HT-29 (cell line): ENCODE results near the gene CRX. TPM values are rescaled to one million over a fixed set of nuclear protein-coding genes. Genes with fewer than 3 reads are reported as not detected.
"Not testable (repeated sequence)": the region's sequence is repeated elsewhere in the genome, so short reads cannot be mapped to it uniquely, and the experiment has no call there.

Source experiments
- DNase-seq: peaks from one replicate; pipeline ENCODE4 v3.0.0-alpha.2; 2015; ENCODE audit warnings: low spot score
- total RNA-seq: library from RNA; depleted of rRNA; stranded (reverse); fragments of >200 nt; shearing (Covaris generic); gene quantifications from 2 replicates; pipeline ENCODE4 v1.2.3, GENCODE V29; 2014

The CRX gene
- total RNA-seq, 1 experiment from 2014 or later: not detected

DNA sequence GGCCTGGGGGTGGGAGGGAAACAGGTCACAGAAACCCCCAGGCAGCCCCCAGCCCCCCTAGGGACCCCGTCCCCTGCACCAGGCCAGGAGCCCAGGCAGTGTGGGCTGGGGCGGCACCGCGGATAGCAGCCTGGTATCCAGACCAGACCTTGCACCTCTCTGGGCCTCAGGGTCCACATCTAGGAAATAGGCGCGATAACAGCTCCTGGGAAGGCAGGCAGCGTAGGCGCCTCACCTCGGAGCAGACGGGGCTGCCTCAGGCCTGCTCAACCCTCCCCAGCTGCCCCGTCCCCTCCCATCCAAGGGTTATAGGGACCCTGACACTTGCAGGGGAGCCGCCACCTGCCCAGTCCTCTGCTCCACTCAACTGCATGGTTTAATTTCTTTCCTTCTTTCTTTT lies 18.1 kb upstream of the CRX start:
- not testable (repeated sequence) for DNase-seq

DNA sequence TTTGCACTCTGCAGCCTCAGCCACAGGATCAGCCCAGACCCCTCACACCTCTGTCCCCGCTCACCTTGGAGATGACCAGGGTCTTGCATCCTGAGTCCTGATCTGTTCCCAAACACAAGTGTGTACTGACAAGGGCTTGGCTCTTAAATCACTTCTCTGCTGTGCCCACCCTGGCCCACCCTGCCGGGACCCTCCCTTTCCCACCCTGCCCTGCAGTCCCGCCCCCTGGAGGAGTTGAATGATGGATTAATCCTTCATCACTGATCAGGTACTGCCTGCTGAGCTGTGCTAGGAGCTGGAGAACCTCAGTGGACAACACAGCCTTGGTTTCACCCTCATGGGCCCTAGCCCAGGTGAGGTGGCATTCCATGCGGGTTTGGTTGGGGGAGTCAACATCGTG lies 17.3 kb upstream of the CRX start, which contains the start of gene TPRX1:
TSS of gene TPRX1 (minus strand) at position 101 of the 400 bp plus-strand sequence. CDS start at position 89, 12 bp downstream.
- DNase-seq: not testable (repeated sequence)

- no peak for DNase-seq
These were observed 16.4 kb upstream of the CRX start for GRCh38 chr19:47805313-47805712.

- no peak for DNase-seq
These were observed 15.3 kb upstream of the CRX start for GRCh38 chr19:47806435-47806834.

GRCh38 chr19:47813304-47813994 lies 8.3 kb upstream of the CRX start:
- peak; percentile 90 for DNase-seq

DNA sequence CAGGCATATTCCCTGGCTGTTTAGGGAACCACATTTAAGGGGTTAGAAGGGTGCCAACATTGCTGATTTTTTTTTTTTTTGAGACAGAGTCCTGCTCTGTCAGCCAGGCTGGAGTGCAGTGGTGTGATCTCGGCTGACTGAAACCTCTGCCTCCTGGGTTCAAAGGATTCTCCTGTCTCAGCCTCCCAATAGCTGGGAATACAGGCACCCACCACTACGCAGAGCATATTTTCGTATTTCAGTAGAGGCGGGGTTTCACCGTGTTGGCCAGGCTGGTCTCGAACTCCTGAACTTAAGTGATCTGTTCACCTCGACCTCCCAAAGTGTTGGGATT lies 7.8 kb upstream of the CRX start:
- no peak for DNase-seq

GRCh38 chr19:47816270-47816669 lies 5.5 kb upstream of the CRX start:
- not testable (repeated sequence) for DNase-seq

GRCh38 chr19:47818221-47818620 lies 3.5 kb upstream of the CRX start:
- not testable (repeated sequence) for DNase-seq

- DNase-seq: no peak
These were observed 1.9 kb upstream of the CRX start for GRCh38 chr19:47819858-47820257.

DNA sequence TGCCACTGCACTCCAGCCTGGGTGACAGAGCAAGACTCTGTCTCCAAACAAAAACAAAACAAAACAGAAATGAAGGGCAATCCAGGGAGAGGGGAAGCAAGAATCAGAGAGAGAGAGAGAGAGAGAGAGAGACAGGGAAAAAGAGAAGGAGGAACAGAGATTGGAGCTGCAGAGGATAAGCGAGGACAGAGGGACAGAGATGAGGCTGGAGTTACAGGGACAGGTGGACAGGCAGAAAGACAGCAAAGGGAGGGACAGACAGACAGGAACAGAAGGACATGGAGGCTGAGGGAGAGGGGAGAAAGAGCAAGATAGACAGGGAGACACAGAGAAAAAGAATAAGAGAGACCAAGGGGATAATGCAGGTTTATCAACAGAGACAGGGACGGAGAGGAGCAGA lies 1.3 kb upstream of the CRX start:
- no peak for DNase-seq

DNA sequence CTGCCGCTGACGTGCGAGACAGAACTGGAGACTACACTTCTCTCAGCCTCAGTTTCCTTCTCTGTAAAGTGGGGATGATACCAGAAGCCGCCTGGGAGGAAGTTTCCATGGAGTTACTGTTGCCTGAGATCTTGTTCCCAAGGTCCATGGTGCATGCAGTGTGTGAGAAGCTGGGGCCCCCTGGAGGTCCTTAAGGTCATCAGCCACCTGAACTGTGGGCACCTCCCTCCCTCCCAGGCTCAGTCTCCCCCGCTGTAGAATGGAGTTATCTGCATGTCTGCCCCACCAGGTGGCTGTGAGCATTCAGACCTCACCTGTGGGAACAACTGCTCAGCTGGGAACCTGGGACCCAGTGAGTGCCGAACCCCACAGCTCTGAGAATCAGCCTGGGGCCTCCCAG lies 2.7 kb downstream of the CRX start:
- DNase-seq: no peak

- DNase-seq: no peak
These were observed 5.1 kb downstream of the CRX start for GRCh38 chr19:47826800-47827199.

DNA sequence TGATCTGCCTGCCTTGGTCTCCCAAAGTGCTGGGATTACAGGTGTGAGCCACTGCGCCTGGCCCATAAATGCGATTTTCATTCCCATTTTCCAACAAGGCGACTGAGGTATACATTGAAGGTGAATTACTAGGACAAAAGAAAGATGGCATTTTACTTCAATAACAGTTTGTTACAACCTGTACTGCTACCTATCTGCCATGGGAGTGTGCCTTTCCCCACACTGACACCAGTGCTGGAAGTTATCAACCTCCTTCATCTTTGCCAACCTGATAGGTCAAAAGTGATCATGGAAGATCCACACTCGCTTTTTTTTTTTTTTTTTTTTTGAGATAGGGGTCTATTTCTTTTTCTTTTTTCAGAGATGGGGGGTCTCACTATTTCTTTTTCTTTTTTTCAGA lies 11.0 kb downstream of the CRX start:
- DNase-seq: no peak

GRCh38 chr19:47836038-47836437 lies 14.3 kb downstream of the CRX start:
- DNase-seq: no peak

DNA sequence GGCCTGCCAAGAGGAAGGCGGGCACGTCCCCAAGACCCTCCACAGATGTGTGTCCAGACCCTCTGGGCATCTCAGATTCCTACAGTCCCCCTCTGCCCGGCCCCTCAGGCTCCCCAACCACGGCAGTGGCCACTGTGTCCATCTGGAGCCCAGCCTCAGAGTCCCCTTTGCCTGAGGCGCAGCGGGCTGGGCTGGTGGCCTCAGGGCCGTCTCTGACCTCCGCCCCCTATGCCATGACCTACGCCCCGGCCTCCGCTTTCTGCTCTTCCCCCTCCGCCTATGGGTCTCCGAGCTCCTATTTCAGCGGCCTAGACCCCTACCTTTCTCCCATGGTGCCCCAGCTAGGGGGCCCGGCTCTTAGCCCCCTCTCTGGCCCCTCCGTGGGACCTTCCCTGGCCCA lies 17.7 kb downstream of the CRX start:
- DNase-seq: no peak

DNA sequence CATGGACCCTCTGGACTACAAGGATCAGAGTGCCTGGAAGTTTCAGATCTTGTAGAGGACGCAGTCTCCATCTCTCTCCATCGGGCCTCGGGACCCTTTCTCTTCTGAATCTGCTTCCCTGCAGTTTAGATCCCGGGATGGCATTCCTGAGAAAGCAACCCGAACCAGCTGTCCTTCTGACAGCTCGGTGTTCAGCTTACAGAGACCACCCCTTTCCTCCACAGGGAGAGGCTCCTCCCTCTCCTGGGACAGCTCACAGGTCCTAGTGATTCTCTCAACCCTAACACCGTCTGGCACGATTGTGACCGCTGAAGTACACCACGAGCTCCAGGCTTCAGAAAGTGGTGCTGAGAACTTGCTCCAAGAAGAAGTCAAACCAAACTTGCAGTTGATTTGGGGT lies 18.2 kb downstream of the CRX start:
- no peak for DNase-seq

GRCh38 chr19:47842941-47843340 lies 21.2 kb downstream of the CRX start:
- no peak for DNase-seq

DNA sequence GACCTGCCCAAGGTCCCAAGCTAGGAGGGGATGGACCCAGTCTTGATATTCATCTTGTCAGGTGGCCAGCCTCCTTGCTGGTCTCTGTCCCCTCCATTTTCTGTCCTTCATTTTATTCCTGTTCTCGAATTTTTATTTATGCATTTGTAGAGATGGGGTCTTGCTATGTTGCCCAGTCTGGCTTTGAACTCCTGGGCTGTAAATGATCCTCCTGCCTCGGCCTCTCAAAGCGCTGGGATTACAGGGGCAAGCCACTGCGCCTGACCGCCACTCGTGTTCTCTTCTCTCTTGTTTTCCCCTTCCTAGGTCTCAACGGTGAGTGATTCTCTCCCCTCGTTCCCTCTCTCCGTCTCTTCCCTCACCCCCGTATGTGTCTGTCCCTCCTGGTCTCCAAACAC lies 26.7 kb downstream of the CRX start:
- no peak for DNase-seq

DNA sequence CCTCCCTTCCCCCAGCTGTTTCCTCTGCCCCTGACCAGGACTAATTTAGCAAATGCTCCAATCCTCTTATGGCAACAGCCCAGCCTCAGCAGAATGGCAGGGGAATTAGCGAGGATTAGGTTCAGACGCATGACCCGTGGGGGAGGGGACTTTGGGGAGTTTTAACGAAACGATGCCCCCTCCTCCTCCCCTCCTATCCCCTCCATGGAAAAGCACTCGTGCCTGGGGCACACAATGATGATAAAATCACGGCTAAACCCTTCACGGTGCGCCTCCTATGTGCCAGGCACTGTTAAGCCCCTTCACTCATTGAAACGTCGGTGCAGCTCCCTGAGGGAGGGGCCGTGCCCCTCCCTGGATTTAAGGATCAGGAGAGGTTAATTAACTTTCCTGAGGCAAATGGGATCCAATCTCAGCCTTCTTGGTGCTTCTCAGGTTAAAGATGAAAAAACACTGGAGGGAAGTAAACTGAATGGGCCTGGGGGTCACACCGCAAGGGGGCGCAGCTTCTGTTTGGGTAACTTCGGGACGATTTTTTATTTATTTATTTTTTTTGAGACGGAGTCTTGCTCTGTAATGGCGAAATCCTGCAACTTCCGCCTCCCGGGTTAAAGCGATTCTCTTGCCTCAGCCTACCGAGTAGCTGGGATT lies 27.2 kb downstream of the CRX start:
- no peak for DNase-seq

GRCh38 chr19:47853003-47853402 lies 31.3 kb downstream of the CRX start:
- DNase-seq: no peak

DNA sequence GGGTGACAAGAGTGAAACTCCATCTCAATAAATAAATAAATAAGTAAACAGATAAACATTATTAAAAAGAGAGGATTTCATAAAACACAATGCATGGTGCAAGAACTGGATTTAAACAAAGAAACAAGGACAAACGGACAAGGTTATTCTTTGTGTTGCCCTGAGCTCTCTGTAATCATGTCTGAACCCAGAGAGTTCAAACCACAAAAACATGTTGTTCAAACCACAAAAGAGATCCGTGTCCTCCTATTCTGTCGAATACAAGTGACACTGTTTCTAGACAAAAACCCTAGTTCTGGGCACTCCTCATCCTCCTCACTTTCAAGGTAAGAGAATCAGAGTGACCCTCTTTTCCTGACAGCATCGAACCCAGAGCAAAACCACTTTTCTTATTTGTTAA lies 32.7 kb downstream of the CRX start:
- DNase-seq: no peak

GRCh38 chr19:47858231-47858630 lies 36.5 kb downstream of the CRX start:
- not testable (repeated sequence) for DNase-seq

DNA sequence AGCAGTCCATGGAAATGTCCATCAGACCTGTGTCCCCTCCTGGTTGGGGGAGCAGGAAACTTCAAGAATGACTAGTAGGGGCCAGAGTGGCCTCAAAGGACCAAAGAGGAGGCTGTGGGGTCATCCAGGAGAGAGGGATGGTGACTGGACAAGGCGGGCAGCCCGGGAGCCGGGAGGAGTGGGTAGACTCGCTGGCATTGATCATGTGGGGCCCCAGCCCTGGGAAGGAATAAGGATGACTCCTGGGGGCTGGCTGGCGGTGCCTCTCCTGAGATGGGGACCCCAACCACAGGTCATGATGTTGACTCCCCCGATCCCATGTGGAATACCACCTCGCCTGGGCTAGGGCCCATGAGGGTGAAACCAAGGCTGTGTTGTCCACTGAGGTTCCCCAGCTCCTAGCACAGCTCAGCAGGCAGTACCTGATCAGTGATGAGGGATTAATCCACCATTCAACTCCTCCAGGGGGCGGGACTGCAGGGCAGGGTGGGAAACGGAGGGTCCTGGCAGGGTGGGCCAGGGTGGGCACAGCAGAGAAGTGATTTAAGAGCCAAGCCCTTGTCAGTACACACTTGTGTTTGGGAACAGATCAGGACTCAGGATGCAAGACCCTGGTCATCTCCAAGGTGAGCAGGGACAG lies 37.0 kb downstream of the CRX start, which contains the start of gene TPRX2:
TSS of gene TPRX2 (plus strand) at position 590 of the 640 bp plus-strand sequence. CDS start at position 602, 12 bp downstream.
- DNase-seq: not testable (repeated sequence)
